Neural progenitor cell (in vitro differentiated cells): ENCODE measurements around the gene NIN. TPM values are rescaled to one million over a fixed set of nuclear protein-coding genes. Genes with fewer than 3 reads are reported as not detected.

Experiments used
- DNase-seq: peaks from one replicate; pipeline ENCODE4 v3.0.0-alpha.2; 2016; ENCODE audit warnings: low spot score
- H2AFZ ChIP-seq: fragments of 200-600 bp; sonication (generic); replicated peaks from 2 replicates; pipeline ENCODE4 v1.6.1; 2016; ENCODE audit warnings: antibody characterized with exemption
- H3F3A ChIP-seq: fragments of 200-600 bp; sonication (generic); 2 replicates; pipeline ENCODE4 v1.6.1; 2016; ENCODE audit warnings: antibody characterized with exemption, low read depth
- H3K27ac ChIP-seq: fragments of 200-600 bp; sonication (generic); 2 replicates; pipeline ENCODE4 v1.5.1; 2016; ENCODE audit warnings: mild to moderate bottlenecking
- H3K27me3 ChIP-seq: fragments of 200-600 bp; sonication (generic); 2 replicates; pipeline ENCODE4 v1.6.1; 2016; ENCODE audit warnings: mild to moderate bottlenecking, moderate library complexity
- H3K36me3 ChIP-seq: fragments of 200-600 bp; sonication (generic); 2 replicates; pipeline ENCODE4 v1.5.1; 2016
- H3K4me1 ChIP-seq: fragments of 200-600 bp; sonication (generic); 2 replicates; pipeline ENCODE4 v1.6.1; 2016; ENCODE audit warnings: mixed run types
- H3K4me2 ChIP-seq: fragments of 200-600 bp; sonication (generic); 2 replicates; pipeline ENCODE4 v1.6.1; 2016
- H3K4me3 ChIP-seq: fragments of 200-600 bp; sonication (generic); 2 replicates; pipeline ENCODE4 v1.5.1; 2016
- H3K79me2 ChIP-seq: fragments of 200-600 bp; sonication (generic); 2 replicates; pipeline ENCODE4 v1.6.1; 2016; ENCODE audit warnings: low read depth
- H3K9ac ChIP-seq: fragments of 200-600 bp; sonication (generic); 2 replicates; pipeline ENCODE4 v1.6.1; 2016
- H3K9me3 ChIP-seq: fragments of 200-600 bp; sonication (generic); 2 replicates; pipeline ENCODE4 v1.5.1; 2016; ENCODE audit warnings: low read depth
- H4K20me1 ChIP-seq: fragments of 200-600 bp; sonication (generic); 2 replicates; pipeline ENCODE4 v1.6.1; 2016; ENCODE audit warnings: low read depth
- H3K27ac Mint-ChIP-seq: 3 replicates; pipeline ENCODE4 v1.8.0; 2021; ENCODE audit warnings: mixed read lengths
- H3K27me3 Mint-ChIP-seq: 2 replicates; pipeline ENCODE4 v1.8.0; 2022; ENCODE audit warnings: low read depth, mild to moderate bottlenecking, inconsistent platforms, moderate library complexity, mixed read lengths; ENCODE audit not compliant: insufficient read depth
- H3K36me3 Mint-ChIP-seq: 3 replicates; pipeline ENCODE4 v1.8.0; 2021; ENCODE audit warnings: mixed read lengths
- H3K4me1 Mint-ChIP-seq: 3 replicates; pipeline ENCODE4 v1.8.0; 2021; ENCODE audit warnings: mixed read lengths
- H3K4me3 Mint-ChIP-seq: 3 replicates; pipeline ENCODE4 v1.8.0; 2021; ENCODE audit warnings: mild to moderate bottlenecking, moderate library complexity, mixed read lengths
- H3K9me3 Mint-ChIP-seq: 3 replicates; pipeline ENCODE4 v1.8.0; 2020; ENCODE audit warnings: mixed read lengths
- EZH2 ChIP-seq: fragments of 200-600 bp; sonication (generic); IDR thresholded peaks from 2 replicates; pipeline ENCODE4 v1.6.1; 2017; ENCODE audit warnings: antibody characterized with exemption, mild to moderate bottlenecking, moderate library complexity
- EZH2phosphoT487 ChIP-seq: fragments of 200-600 bp; sonication (generic); IDR thresholded peaks from 2 replicates; pipeline ENCODE4 v1.6.1; 2017; ENCODE audit warnings: antibody characterized with exemption
- total RNA-seq: library from RNA; depleted of rRNA; stranded (reverse); fragments of >200 nt; gene quantifications from 2 replicates; pipeline ENCODE4 v1.2.3, GENCODE V29; 2015; ENCODE audit warnings: low replicate concordance
- TF ChIP-seq, protein P1 (sequence below): fragments of 200-600 bp; sonication (generic); IDR thresholded peaks from 2 replicates; pipeline ENCODE4 v1.5.1; 2017; ENCODE audit warnings: antibody characterized with exemption, mild to moderate bottlenecking

Gene NIN
- total RNA-seq, 1 donor from 2014 or later: 49.0 TPM

DNA sequence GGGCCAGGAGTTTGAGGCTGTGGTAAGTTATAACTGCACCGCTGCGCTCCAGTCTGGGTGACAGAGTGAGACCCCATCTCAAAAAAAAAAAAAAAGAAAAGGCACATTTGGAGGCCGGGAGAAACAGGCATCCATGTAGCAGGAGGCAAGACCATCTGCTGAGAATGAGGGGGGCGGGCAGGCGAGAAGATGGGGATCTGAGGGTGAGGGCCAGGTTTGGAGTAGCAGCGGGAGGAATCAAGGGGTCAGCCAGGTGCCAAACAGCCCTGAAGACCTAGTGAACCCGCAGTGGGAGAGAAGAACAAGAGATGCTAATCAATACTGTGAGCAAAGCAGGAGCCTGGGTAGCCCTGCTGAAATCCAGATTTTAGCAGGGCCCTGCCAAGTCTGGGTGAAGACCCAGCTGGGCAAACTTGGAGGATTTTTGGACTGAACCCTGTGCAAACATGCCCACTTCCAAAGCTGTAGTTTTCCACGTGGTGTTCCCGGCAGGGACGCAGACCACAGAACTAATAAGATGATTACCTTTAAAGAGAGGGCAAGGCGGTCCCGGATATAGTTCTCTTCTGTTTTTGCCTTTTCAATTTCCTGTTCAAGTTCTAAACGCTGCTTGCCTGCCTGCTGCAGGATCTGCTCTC lies 61.0 kb downstream of the NIN start:
- H3K4me2 ChIP-seq: no peak overlapping the region
- H3F3A ChIP-seq: no peaks in the 10 kb centered on the region
- H3K27ac ChIP-seq: no peak overlapping the region
- no peaks in the 10 kb centered on the region for H3K79me2 ChIP-seq
- Mint-ChIP-seq H3K36me3 (peaks cover 53% of the 10 kb centered on the region), H3K9me3 (no peaks in the 10 kb centered on the region), H3K27ac (no peak overlapping the region), H3K4me3 (no peak overlapping the region), H3K27me3 (peaks cover 4% of the 10 kb centered on the region), H3K4me1 (no peaks in the 10 kb centered on the region)
- H3K36me3 ChIP-seq: peaks cover 24% of the 10 kb centered on the region
- H3K27me3 ChIP-seq: no peaks in the 10 kb centered on the region
- no peak overlapping the region for H2AFZ ChIP-seq
- H3K4me3 ChIP-seq: no peak overlapping the region
- H3K4me1 ChIP-seq: no peaks in the 10 kb centered on the region
- no peaks in the 10 kb centered on the region for H4K20me1 ChIP-seq
- no peaks in the 10 kb centered on the region for H3K9me3 ChIP-seq
- DNase-seq: no peak
- H3K9ac ChIP-seq: no peak overlapping the region
- TF ChIP-seq, protein P1, sequence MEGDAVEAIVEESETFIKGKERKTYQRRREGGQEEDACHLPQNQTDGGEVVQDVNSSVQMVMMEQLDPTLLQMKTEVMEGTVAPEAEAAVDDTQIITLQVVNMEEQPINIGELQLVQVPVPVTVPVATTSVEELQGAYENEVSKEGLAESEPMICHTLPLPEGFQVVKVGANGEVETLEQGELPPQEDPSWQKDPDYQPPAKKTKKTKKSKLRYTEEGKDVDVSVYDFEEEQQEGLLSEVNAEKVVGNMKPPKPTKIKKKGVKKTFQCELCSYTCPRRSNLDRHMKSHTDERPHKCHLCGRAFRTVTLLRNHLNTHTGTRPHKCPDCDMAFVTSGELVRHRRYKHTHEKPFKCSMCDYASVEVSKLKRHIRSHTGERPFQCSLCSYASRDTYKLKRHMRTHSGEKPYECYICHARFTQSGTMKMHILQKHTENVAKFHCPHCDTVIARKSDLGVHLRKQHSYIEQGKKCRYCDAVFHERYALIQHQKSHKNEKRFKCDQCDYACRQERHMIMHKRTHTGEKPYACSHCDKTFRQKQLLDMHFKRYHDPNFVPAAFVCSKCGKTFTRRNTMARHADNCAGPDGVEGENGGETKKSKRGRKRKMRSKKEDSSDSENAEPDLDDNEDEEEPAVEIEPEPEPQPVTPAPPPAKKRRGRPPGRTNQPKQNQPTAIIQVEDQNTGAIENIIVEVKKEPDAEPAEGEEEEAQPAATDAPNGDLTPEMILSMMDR: no peak
- TF ChIP-seq EZH2phosphoT487 (no peak), EZH2 (no peak)

DNA sequence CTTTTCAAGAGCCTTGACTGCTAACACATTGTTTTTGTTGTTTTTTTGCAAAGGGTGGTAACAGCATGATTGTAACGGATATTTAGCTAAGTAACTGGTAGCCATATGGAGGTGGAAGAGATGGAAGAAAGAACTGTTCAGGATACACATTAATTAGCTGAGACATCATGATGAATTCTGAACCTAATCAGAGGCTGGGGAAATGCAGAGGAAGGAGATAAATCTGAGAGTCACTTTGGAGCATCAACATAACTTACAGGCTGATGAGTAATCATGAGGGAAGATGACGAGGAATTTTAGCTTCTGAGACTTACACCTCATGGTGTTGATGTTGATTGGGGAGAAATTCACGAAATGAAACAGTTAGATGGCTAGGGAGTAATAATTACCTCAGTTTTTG lies 62.3 kb downstream of the NIN start:
- Mint-ChIP-seq H3K27me3 (peaks cover 4% of the 10 kb centered on the region), H3K4me1 (no peaks in the 10 kb centered on the region), H3K4me3 (no peak overlapping the region), H3K27ac (no peak overlapping the region), H3K9me3 (no peaks in the 10 kb centered on the region), H3K36me3 (peaks cover 52% of the 10 kb centered on the region)
- no peak for DNase-seq
- Histone ChIP-seq H3K27ac (no peak overlapping the region), H3K36me3 (peaks cover 24% of the 10 kb centered on the region), H4K20me1 (no peaks in the 10 kb centered on the region), H2AFZ (no peak overlapping the region), H3K4me2 (no peak overlapping the region), H3K9me3 (no peaks in the 10 kb centered on the region), H3K79me2 (no peaks in the 10 kb centered on the region), H3K9ac (no peak overlapping the region), H3K4me1 (no peaks in the 10 kb centered on the region), H3K4me3 (no peak overlapping the region), H3F3A (no peaks in the 10 kb centered on the region), H3K27me3 (no peaks in the 10 kb centered on the region)
- no peak for TF ChIP-seq EZH2phosphoT487
- TF ChIP-seq EZH2: no peak
- TF ChIP-seq, protein P1: no peak

DNA sequence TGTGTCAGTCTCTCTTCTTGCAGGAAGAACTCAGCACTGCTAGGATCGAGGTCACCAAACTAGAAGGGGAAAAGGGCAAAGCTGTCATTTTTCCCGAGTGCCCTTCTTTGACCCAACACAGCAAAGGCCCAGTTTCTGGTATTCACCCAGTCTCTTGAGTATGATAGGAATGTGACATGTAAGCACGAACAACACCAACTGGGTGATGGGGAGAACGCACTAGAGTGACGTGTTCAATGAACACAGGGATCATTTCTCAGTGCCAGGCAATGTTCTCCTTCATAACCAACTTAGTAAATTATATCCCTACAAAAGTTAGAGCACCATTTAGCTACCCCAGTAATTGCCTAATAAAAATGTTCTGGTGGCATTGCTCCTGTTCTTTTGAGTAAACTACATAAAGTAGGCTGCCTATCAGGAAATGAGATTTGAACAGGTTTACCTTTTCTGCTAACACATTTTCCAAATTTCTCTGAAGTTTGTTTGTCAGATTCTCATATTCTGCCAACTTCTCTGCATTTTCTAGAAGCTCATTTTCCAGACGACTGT lies 64.5 kb downstream of the NIN start:
- TF ChIP-seq, protein P1: no peak
- TF ChIP-seq EZH2 (no peak), EZH2phosphoT487 (no peak)
- Mint-ChIP-seq H3K4me1 (no peaks in the 10 kb centered on the region), H3K27me3 (peaks cover 4% of the 10 kb centered on the region), H3K9me3 (no peaks in the 10 kb centered on the region), H3K27ac (no peak overlapping the region), H3K36me3 (peaks cover 60% of the 10 kb centered on the region), H3K4me3 (no peak overlapping the region)
- no peaks in the 10 kb centered on the region for H3K79me2 ChIP-seq
- no peaks in the 10 kb centered on the region for H3K9me3 ChIP-seq
- no peaks in the 10 kb centered on the region for H3K27me3 ChIP-seq
- no peaks in the 10 kb centered on the region for H3F3A ChIP-seq
- no peaks in the 10 kb centered on the region for H3K4me1 ChIP-seq
- H3K4me3 ChIP-seq: no peak overlapping the region
- DNase-seq: no peak
- H3K4me2 ChIP-seq: no peak overlapping the region
- no peaks in the 10 kb centered on the region for H4K20me1 ChIP-seq
- H3K9ac ChIP-seq: no peak overlapping the region
- no peak overlapping the region for H3K27ac ChIP-seq
- H3K36me3 ChIP-seq: peaks cover 18% of the 10 kb centered on the region
- no peak overlapping the region for H2AFZ ChIP-seq
